ENCODE measurements around the gene AKT1S1.
"Not testable (repeated sequence)": the region's sequence is repeated elsewhere in the genome, so short reads cannot be mapped to it uniquely, and the experiment has no call there.

AKT1S1 gene

GRCh38 chr19:49877020-49877878, at the start of gene AKT1S1, which contains the start of gene TBC1D17:
TSS of gene AKT1S1 (minus strand) at chr19:49877355. CDS start at chr19:49873295, 4,060 bp downstream.
TSS of gene TBC1D17 (plus strand) at chr19:49877702. CDS start at chr19:49877724, 22 bp downstream.
- peak; percentile 100 for DNase-seq (ENCODE audit: low spot score)

- DNase-seq (ENCODE audit: low spot score), result no peak
Measured at GRCh38 chr19:49926515-49926914, 49.4 kb upstream of the AKT1S1 start.

DNA sequence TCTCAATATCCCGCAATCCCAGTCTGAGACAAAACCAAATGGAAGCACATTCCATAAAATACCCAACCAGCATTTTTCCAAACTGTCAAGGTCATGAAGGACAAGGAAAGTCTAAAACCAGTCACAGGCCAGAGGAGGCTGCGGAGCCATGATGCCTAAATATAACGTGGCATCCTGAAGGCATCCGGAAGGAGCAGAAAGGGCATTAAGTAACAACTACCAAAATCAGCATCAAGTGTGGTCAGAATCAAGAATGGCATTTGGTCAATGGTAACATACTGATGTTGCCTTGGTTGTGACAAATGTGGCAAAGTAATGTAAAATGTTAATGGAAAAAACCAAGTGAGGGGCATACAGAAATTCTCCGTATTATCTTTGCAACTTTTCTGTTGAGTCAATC, 48.3 kb upstream of the AKT1S1 start:
- DNase-seq (ENCODE audit: low spot score), result no peak

DNA sequence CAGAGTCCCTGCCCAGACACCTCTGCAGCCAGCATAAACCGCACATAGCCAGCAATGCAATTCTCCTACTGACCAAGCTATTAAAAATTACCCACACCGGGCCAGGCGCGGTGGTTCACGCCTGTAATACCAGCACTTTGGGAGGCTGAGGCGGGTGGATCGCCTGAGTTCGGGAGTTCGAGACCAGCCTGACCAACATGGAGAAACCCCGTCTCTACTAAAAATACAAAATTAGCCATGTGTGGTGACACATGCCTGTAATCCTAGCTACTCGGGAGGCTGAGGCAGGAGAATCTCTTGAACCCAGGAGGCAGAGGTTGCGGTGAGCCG, 47.7 kb upstream of the AKT1S1 start:
- not testable (repeated sequence) for DNase-seq (ENCODE audit: low spot score)

- no peak for DNase-seq (ENCODE audit: low spot score)
Measured at GRCh38 chr19:49924004-49924880, 47.1 kb upstream of the AKT1S1 start.

- DNase-seq (ENCODE audit: low spot score), result no peak
Measured at GRCh38 chr19:49923055-49924003, 46.2 kb upstream of the AKT1S1 start.

GRCh38 chr19:49921871-49922795, 45.0 kb upstream of the AKT1S1 start:
- DNase-seq (ENCODE audit: low spot score), result no peak

DNA sequence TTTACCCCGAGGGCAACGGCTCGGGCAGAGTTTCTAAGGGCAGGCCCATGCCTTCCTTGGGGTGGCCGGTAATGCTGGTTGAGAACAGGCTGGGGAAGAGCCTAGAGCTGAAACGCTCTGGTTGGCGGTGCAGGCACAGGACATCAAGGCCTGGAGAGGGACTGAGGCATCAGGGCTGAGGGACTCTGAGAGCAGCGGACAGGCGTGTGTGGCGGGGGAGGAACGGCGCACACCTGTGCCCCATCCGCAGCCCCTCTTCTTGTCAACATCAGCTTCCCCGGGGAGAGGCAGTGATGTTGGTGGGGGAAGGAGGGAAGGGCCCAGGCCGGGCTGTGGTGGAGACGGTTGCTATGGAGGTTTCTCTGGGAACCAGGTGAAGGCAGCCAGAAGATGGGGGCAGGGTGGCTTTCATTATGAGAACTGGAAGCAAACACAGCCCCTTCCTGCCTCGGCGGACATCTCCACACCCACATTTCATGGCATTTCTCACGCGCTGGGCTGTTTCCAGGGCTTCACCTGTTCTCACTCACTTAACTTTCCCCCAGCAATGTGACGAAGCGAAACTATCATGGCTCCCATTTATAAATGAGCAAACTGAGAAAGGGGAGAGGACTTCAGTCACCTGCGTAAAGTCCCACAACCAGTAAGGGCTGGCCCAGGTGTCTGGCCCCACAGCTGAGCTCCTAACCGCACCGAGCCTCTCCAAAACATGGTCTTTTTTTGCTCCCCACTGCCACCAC, 43.6 kb upstream of the AKT1S1 start:
- DNase-seq (ENCODE audit: low spot score), result no peak

- DNase-seq (ENCODE audit: low spot score), result no peak
Measured at GRCh38 chr19:49918089-49918488, 40.9 kb upstream of the AKT1S1 start.

DNA sequence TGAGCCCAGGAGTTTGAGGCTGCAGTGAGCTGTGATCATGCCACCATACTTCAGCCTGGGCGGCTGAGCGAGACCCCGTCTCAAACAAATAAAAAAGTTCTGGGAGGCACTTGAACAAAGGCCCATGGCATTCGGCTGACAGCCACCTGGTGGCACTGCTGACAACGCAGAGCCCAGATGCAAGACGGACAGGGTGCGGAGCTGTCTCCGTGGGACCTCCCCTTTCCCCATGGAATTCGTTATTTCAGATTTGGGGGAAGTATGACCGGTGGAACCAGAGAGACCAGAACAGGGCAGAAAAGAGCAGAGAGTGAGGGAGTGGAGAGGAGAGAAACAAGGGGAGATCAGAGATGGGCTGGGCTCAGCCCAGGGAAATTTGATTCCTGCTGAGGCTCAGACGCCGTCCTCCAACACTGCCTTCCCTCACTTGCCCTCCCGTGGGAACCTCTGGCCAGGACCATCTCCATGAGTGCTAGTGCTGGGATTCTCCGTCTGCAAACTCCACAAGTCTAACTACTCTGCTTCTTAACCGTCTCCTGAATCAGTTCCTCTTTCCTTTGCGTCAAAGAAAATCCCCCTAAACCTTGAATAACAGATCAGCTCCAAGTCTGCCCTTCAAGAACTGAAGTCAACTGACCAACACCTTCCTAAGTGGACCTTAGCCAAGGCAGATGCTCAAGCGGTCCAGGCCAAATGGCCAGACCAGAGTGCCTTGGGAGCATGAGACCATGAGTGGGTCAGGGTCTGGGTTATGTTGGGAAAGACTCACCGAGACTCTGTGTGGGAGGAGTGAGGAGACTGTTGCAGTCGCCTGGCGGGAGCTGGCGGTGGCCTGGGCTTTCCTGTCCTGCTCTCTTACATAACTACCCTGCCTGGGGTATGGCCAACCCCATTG, 39.9 kb upstream of the AKT1S1 start:
- DNase-seq (ENCODE audit: low spot score), result no peak

DNA sequence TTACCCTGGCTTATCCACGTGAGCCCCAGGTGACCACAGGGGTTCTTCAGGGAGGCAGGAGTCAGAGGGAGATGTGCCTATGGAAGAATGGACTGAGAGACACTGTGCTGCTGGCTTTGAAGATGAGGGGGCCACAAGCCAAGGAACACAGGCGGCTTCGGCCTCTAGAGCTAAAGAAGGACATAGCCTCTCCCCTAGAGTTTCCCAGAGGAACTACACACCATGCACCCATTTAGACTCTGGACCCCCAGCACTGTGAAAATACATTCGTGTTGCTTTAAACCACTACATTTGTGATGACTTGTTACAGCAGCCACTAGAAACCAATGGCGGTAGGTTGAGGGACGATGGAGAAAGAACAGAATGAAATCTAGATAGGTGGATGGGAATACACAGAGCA, 38.1 kb upstream of the AKT1S1 start:
- DNase-seq (ENCODE audit: low spot score), result no peak

- no peak for DNase-seq (ENCODE audit: low spot score)
Measured at GRCh38 chr19:49913720-49914119, 36.6 kb upstream of the AKT1S1 start.

DNA sequence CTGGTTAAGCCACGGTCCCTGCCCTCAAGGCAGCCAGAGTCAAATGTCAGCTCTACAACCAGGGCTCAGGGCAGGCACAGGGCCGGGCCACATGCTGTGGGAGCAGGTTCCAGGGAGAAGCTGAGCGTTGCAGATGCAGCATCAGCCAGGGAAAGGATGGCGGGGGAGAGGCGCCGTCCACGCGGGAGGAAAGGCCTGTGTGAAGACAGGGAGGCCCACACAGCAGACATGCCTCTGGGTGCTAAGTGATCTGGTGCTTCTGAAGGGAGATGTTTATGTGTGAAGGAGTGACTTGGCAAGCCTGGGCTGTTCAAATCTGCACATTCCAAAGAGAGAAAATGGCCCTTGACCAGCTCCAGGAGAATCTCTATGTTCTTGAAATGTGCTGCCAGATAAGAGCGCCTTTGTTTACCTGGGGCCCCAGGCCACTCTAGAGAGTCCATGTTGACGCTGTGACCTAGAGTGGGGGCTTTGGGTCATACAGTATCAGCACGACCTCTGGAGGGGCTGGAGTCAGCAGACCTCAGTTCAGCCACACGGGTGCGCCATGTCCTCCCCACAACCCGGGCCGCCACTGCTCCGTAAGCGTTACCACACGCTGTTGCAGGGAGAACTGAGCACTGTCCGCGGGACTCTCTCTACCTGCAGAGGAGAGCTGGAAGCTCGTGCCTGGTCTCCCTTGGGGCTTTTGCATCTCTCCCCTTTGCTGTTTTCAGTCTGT, 36.0 kb upstream of the AKT1S1 start:
- DNase-seq (ENCODE audit: low spot score), result no peak

DNA sequence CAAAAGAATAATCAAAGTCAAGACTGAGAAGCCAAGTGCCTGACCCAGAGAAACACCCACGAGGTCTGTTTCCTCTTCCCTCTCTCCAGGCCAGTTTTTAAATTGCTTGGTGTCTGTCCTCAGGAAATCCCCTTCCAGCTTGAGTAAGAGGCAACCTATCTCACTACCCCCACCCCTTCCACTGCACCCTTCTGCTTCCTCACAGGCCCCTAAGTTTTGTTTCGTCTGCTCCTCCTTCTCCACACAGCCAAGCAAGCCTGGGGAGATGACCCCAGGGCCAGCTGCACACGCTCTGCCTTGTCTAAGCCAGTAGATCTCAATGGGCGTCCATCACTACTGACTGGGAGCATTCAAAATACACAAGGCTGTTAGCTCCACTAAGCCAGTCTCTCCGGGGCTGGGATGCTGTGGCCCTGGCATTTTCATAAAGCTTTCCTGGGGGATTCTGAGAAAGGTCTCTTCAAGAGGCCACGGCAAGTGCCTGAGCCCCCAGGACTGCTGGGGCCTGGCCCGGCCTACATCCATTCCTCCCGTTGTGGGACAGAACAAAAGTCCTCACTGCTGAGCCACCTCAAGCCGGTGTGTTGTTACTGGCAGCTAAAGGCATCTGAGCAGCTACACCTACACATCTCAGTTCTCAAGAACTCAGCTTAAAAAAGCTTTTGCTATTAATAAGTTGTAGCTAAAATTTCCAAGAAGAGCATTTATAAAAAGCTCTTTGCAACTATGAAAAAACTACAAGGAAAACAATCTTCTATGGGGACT, 34.4 kb upstream of the AKT1S1 start:
- DNase-seq (ENCODE audit: low spot score), result no peak

GRCh38 chr19:49910179-49910578, 33.0 kb upstream of the AKT1S1 start:
- no peak for DNase-seq (ENCODE audit: low spot score)

- no peak for DNase-seq (ENCODE audit: low spot score)
Measured at GRCh38 chr19:49908480-49909420, 31.6 kb upstream of the AKT1S1 start.

Measured in HuH-7.5 (cell line).